Neural crest cell (in vitro differentiated cells): ENCODE data around the gene AHCYL2. TPM values are rescaled to one million over a fixed set of nuclear protein-coding genes. Genes with fewer than 3 reads are reported as not detected.

Source experiments
- DNase-seq: peaks from one replicate; pipeline ENCODE4 v3.0.0; 2021; ENCODE audit warnings: low read depth, mixed read lengths, low spot score
- H3K27ac Mint-ChIP-seq: one replicate; pipeline ENCODE4 v1.8.0; 2021; ENCODE audit warnings: mild to moderate bottlenecking, mixed read lengths; ENCODE audit not compliant: unreplicated experiment
- H3K27me3 Mint-ChIP-seq: 2 replicates; pipeline ENCODE4 v1.8.0; 2021; ENCODE audit warnings: low read depth, mild to moderate bottlenecking, mixed read lengths
- H3K36me3 Mint-ChIP-seq: 2 replicates; pipeline ENCODE4 v1.8.0; 2021; ENCODE audit warnings: low read depth, mild to moderate bottlenecking, mixed read lengths
- H3K4me1 Mint-ChIP-seq: 2 replicates; pipeline ENCODE4 v1.8.0; 2021; ENCODE audit warnings: mixed read lengths
- H3K4me3 Mint-ChIP-seq: one replicate; pipeline ENCODE4 v1.8.0; 2021; ENCODE audit warnings: mild to moderate bottlenecking, mixed read lengths
- H3K9me3 Mint-ChIP-seq: 2 replicates; pipeline ENCODE4 v1.8.0; 2021; ENCODE audit warnings: mixed read lengths
- CTCF ChIP-seq: fragments of 200-600 bp; sonication (generic); conservative IDR thresholded peaks from 2 replicates; pipeline ENCODE4 v1.5.0; 2021; ENCODE audit warnings: antibody characterized with exemption, mild to moderate bottlenecking
- total RNA-seq: library from RNA; stranded (reverse); gene quantifications from 2 replicates; pipeline ENCODE4 v1.2.1, GENCODE V29; 2021

The AHCYL2 gene
- total RNA-seq, 1 donor from 2014 or later, result 19.1 TPM

- no peak for DNase-seq
- H3K9me3 Mint-ChIP-seq, result peaks cover 15% of the 10 kb centered on the region
- peaks cover 47% of the 10 kb centered on the region for H3K36me3 Mint-ChIP-seq
- no peaks in the 10 kb centered on the region for H3K27me3 Mint-ChIP-seq
- no peak overlapping the region for H3K4me3 Mint-ChIP-seq
- H3K27ac Mint-ChIP-seq, result no peak overlapping the region
- TF ChIP-seq CTCF, result no peak
- H3K4me1 Mint-ChIP-seq, result peaks cover 4% of the 10 kb centered on the region
Observed at GRCh38 chr7:129452589-129453231, 227.9 kb downstream of the AHCYL2 start.

GRCh38 chr7:129453510-129454248 is 228.8 kb downstream of the AHCYL2 start:
- no peaks in the 10 kb centered on the region for H3K27me3 Mint-ChIP-seq
- TF ChIP-seq CTCF, result no peak
- DNase-seq, result no peak
- peaks cover 13% of the 10 kb centered on the region for H3K9me3 Mint-ChIP-seq
- peaks cover 4% of the 10 kb centered on the region for H3K4me1 Mint-ChIP-seq
- no peak overlapping the region for H3K4me3 Mint-ChIP-seq
- H3K36me3 Mint-ChIP-seq, result peaks cover 39% of the 10 kb centered on the region
- peak overlapping the region; percentile 35 for H3K27ac Mint-ChIP-seq

GRCh38 chr7:129454249-129454551 is 229.4 kb downstream of the AHCYL2 start:
- Mint-ChIP-seq H3K27me3 (no peaks in the 10 kb centered on the region), H3K27ac (no peak overlapping the region), H3K4me3 (no peak overlapping the region), H3K9me3 (peaks cover 7% of the 10 kb centered on the region), H3K36me3 (peaks cover 33% of the 10 kb centered on the region), H3K4me1 (peaks cover 4% of the 10 kb centered on the region)
- TF ChIP-seq CTCF, result no peak
- no peak for DNase-seq

GRCh38 chr7:129456421-129456820 is 231.6 kb downstream of the AHCYL2 start:
- Mint-ChIP-seq H3K4me3 (no peak overlapping the region), H3K27me3 (no peaks in the 10 kb centered on the region), H3K9me3 (no peaks in the 10 kb centered on the region), H3K4me1 (peaks cover 4% of the 10 kb centered on the region), H3K36me3 (peaks cover 16% of the 10 kb centered on the region), H3K27ac (peak overlapping the region; percentile 94)
- DNase-seq, result no peak
- no peak for TF ChIP-seq CTCF

- Mint-ChIP-seq H3K4me3 (no peak overlapping the region), H3K27ac (no peak overlapping the region)
- no peak for TF ChIP-seq CTCF
Observed at GRCh38 chr7:129457101-129457500, 232.3 kb downstream of the AHCYL2 start.

More at GRCh38 chr7:129457101-129457500, 232.3 kb downstream of the AHCYL2 start:
- Mint-ChIP-seq H3K9me3 (no peaks in the 10 kb centered on the region), H3K36me3 (peaks cover 10% of the 10 kb centered on the region), H3K4me1 (peaks cover 4% of the 10 kb centered on the region), H3K27me3 (no peaks in the 10 kb centered on the region)
- DNase-seq, result no peak
